Activated CD4-positive, CD25-positive, alpha-beta regulatory T cell treated with anti-CD3 and anti-CD28 coated beads, Interleukin-2, amount 50 U/mL, for 16 hours (primary cell): ENCODE results near the gene TMEM184A.

ENCODE experiments used
- DNase-seq: peaks from one replicate; pipeline ENCODE4 v3.0.0-alpha.2; 2020; ENCODE audit warnings: low read depth, low spot score

TMEM184A gene

DNA sequence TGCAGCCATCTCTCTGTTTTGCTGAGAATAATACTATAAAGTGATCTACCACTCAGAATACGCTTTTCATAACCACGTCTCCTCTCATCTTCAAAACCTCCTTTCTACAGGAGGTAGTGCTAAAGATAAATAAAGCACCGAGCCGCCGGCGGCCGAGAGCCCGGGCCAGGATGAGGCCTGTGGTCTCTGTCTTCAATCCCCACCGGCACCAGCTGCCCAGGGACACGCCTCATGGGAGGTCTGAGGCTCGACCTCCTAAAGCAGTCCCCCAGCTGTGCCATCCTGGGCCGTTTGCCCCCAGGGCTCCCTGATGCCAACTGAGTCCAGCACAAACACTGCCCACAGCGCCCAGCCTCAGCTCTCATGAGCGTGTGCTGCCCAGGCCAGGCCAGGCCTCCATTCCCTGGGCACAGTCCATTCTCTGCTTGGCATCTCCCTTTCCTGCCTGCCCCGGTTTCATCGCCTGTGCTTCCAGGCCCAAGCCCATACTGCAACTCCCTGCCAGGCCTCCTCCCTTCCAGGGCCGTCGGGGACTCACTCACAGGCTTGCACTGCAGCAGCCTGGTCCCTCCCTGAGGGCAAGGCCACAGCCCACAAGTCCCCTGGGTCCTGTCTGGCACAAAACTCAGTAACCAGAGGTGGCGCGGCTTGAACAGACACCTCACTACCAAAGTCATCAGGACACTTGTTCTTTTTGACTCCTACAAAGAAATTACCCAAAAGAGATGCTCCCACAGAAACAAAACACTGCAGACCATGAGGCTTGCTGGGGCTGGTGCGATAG, 54.3 kb downstream of the TMEM184A start:
- DNase-seq, result no peak

DNA sequence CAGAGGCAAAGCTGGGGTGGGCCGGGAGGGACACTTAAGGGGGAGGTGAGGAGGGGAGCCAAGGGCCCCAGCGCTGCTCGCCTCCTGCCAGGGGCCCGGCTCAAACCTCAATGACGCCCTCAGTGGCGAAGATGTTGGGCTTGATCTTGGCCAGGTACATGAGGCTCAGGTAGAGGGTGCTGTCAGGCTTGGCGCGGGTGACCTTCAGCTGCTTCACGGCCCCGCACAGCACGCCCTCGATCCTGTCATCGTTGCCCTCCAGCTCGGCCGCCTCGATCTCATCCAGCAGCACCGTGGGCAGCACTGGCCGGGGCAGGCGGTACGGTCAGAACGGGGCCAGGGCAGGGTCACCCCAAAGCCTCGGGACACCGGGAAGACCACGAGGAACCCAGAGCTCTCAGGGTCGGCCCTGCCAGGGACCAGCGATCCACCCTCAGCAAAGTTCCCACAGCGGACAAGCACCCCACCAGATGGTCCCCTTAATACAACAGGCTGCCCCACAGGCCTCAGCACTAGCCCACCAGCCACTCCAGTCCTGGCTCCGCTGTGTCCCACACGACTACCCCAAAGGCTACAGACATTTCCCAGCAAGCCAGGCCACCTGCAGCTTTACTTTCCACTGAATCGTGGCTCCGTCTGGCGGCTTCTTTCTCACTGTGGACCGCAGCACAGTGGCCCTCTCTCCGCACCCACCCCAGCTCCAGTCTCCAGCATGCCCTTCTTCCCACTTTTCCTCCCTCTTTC, 55.8 kb downstream of the TMEM184A start:
- DNase-seq, result no peak

DNA sequence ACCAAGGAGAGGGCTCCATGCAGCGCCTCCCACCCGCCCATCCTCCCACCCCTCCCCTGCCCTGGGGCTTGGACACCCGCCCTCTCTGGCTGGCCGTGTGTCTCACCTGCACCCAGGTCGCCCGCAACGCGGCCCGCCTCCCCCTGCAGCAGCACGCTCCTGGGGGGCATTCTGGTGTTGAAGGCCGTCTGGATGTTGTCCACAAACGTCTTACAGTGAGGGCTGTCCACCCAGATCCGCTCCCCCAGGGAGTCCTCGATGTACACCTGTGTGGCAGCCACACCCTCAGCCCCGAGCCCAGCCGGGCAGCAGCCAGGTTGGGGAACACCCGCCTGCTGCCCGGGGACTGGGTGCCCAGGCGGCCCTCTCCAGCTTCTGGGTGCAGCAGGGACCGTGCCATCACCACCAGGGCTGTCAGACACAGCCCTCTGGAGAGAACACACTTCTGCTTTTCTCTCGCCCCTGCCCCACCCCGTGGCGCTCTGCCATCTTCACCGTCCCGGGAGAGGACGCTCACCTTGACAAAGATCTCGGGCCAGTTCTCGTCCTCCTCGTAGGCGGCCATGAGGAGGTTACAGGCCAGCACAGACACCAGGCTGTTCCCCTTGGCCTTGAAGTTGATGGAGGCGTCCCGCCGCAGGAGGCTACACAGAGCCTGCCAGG, 56.5 kb downstream of the TMEM184A start:
- no peak for DNase-seq

DNA sequence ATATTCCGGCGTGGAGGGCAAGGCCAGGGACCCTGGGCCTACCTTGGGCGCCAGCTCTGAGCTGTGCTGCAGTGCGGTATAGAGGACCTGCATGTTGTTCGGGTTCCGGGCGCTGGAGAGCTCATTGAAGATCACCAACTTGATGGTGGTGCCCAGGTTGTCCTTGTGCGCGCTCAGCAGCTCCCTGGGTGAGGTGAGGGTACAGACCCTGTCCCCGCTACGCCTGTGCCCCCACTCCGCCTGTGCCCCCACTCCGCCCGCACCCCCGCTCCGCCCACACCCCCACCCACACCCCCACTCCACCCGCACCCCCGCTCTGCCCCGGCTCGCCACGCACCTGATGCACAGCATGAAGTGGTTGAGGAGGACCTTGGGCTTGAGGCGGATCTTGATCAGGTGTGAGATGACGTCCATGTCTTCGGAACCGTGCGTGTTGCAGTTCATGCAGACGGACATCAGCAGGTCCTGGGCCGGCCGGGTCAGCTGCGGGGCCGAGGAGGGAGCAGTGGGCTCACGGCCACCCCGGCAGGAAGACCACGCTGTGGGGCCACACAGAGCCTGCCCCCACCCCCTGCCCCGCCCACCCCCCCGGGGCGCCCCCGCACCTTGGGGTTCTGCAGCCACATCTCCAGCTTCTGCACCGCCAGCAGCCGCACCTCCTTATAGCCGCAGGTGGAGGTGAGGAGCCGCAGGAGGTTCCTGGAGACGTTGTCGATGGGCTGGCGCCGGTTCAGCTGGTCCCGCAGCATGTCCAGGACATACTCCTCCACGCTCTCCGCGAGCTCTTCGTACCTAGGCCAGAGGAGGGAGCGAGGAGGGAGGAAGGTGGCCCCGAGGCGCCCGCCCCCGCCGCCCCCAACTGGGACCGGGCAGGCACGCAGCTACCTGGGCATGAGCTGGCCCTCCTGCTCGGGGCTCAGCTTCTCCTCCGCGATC, 57.4 kb downstream of the TMEM184A start:
- no peak for DNase-seq

DNA sequence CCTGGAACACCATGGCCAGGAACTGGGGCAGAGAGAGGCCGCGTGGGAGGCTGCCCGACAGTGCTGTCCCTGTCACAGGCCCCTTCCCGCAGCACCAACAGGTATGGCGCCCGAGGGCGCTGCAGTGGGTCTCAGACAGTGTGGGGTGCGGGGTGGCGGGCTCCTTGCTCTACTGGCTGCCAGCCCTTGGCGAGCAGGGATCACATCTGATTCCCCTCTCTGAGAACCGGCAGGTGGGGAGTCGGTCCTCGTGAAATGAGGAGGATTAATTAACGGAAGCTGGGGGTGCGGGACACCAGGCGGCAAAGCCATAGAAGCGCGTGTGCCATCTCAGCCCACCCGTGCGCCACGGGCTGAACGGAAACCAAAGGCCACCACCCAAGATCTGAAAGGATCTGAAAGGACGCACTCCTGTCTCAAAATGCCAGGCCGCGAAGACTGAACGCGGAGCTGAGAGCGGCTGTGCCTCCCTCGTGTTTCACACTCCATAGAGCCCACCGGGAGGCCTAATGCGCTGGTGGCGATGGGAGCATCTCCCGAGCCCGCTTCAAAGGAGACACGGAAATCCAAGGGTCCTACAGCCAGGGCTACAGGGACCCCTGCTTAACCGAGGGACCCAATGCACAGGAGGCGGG, 58.6 kb downstream of the TMEM184A start:
- DNase-seq, result no peak

DNA sequence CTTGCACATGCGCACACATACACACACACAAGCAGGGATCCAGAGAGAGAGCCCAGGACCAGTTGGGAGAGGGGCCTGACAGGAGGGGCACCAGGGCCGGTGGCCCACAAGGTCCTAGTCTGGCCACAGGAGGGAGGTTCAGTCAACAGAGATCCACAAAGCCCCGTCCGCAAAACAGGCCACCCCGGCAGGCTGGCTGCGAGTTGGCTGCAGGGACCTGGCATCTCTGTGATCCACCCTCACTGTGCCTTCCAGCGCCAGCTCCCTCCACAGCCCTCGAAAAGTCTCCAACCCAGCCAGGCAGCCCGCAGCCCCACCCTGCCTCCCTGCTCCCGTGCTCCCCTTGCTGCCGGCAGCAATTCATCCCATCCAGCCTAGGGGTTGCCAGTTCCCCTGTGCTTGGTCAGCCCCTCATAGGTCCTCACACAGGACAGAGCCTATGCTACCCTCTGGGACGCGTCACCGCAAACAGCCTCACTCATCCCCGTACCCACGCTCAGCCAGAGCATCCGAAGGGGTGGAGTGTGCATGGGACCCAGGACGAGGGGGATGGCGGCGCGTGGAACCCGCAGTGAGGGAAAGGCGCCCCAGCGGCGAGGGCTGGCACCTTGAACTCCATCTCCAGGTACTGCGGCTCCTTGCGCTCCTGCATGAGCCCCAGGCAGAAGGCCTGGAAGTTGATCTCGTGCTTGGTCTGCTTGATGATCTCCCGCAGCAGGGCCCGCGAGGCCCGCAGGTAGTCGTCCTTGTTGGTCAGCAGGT, 59.3 kb downstream of the TMEM184A start:
- DNase-seq, result no peak

DNA sequence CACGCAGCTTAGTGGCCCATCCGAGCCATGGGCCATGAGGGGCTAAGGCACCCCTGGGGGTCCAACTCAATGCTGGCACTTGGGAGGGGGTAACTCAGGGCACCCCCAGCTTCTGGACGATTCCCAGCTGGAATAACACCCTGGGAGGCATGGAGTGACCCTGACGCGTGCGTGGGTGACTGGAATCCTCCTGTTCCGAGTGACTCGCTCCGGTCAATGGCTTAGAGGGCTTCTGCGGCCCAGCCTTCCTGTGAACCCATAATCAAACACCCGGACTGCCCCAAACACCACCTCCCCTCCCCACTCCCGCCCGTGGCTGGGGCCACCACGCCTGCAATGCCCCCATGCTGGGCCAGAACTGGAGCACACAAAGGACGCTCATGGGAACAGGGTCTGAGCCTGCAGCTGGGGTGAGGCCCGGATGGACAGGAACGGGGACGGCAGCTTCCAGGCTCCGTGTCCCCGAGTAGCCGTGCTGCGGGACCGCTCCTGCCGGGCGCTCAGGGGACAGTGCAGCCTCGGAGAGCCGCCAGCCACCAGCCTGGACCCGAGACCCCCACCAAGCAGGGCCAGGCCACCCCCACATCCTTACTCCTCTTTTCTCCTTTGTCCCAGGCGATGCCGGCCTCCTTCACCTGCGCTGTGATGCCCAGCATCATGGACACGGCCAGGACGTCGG, 60.3 kb downstream of the TMEM184A start:
- no peak for DNase-seq

DNA sequence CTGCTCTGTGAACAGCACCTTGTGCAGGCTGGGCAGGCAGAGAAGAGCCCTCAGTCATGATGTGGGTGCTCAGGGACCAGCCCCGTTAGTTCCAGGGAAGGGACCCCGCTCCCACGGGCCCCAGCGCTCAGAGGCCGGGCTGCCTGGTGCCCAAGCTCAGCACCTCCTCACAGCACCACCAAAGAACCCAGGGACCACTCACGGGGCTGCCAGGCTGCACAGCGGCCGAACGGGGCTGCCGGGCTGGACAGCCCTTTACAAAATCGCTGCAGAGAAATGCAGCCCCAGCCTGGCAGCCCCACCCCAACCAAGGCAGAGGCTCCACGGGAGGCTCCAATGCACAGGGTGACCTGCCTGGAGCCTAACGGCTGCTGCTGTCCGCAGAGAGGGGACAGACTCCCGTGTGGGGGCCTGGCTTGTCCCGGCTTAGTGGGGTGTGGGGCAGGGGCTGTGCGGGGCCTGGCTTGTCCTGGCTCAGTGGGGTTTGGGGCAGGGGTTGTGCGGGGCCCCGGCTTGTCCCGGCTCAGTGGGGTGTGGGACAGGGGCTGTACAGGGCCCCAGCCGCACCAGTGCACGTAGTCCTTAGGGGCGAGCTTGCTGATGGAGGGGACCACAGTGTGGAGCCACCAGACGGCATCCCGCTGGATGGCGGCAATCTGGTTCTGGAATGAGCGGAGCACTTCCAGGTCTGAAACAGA, 61.0 kb downstream of the TMEM184A start:
- no peak for DNase-seq

DNA sequence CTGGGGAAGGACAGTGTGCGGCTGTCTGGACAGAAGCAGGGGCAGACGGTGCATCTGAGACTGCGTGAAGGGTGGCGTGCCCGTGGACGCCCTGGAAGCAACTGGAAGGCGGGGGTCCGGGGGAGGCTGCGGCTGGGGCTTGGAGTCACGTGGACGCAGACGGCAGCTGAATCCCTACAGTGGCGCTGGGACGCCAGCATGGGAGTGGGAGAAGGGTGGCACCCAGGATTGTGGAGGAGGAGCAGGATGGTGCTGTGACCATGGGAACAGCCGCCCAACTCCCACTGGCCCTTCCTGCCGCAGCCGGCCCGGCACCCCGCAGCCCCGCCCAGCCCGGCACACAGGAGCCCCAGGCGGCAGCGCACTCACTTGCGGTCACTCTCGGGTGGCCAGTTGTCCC, 61.6 kb downstream of the TMEM184A start:
- no peak for DNase-seq

DNA sequence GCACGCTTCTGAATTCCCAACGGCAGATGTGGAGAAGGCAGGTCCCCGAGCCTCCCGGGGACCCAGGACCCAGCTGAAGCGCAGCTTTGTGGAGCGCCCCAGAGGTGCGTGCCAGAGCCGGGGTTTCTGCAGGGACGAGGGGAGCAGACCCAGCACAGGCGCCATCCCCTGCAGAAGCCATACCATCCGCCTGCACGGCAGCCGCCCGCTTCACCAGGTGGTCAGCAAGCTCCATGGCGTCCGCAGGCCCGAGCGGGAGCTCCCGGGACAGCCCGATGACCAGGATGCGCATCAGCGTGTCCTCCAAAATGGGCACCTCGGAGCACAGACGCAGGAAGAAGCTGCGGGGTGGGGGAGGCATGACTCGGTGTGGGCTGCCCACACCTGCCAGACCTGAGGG, 62.4 kb downstream of the TMEM184A start:
- no peak for DNase-seq

DNA sequence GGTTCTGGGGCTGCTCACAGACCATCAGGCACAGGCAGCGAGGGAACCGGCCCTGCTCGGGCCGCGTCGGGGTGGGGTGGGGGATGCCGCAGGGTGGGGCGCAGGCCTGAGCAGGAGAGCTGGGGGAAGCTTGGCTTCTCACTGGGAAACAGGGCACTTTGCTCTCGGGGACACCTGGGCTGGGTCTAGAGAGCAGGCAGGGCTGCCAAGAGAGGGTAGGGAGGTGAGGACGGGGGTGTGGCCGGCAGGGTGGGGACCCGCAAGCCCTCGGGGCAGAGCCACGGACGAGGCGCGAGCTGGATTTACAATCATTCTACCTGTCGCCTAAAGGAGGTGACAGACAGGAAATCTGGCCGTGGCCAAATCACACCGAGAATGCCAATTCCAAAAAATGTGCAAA, 62.9 kb downstream of the TMEM184A start:
- DNase-seq, result no peak

DNA sequence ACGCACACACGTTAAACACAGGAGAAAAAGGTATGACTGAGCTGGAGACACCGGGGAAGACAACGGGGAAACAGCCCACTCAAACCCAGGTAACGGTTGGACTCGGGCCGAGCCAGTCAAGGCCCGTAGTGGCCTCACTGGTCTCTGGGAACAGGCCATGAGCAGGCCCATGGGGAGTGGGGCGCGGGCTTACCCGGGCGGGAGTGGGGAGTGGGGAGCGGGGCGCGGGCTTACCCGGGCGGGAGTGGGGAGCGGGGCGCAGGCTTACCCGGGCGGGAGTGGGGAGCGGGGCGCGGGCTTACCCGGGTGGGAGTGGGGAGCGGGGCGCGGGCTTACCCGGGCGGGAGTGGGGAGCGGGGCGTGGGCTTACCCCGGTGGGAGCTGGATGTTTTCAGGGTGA, 63.4 kb downstream of the TMEM184A start:
- DNase-seq, result no peak
